Mesendoderm (in vitro differentiated cells): Measurements from ENCODE around the gene NFE2L3.
A peak's percentile ranks its signal among the peaks of the same experiment; 100 is the strongest.
"Not testable (repeated sequence)": the region's sequence is repeated elsewhere in the genome, so short reads cannot be mapped to it uniquely, and the experiment has no call there.

Experiments used
- DNase-seq: peaks from one replicate; pipeline ENCODE4 v3.0.0; 2013
- H2AK5ac ChIP-seq: 2 replicates; pipeline ENCODE4 v1.6.1; 2013; ENCODE audit warnings: low read length, inconsistent platforms
- H2BK120ac ChIP-seq: 2 replicates; pipeline ENCODE4 v1.6.1; 2013; ENCODE audit warnings: low read depth, mild to moderate bottlenecking, low read length, moderate library complexity, mixed read lengths
- H2BK15ac ChIP-seq: replicated peaks from 2 replicates; pipeline ENCODE4 v1.6.1; 2013; ENCODE audit warnings: low read depth, mild to moderate bottlenecking, moderate library complexity
- H2BK5ac ChIP-seq: 2 replicates; pipeline ENCODE4 v1.6.1; 2013; ENCODE audit warnings: low read length, inconsistent platforms
- H3K18ac ChIP-seq: 2 replicates; pipeline ENCODE4 v1.6.1; 2013; ENCODE audit warnings: mild to moderate bottlenecking, low read length, mixed read lengths
- H3K23ac ChIP-seq: one replicate; pipeline ENCODE4 v1.6.1; 2013; ENCODE audit warnings: low read length
- H3K27ac ChIP-seq: 2 replicates; pipeline ENCODE4 v1.5.1; 2013; ENCODE audit warnings: low read depth, mild to moderate bottlenecking, inconsistent platforms, low read length, moderate library complexity
- H3K27me3 ChIP-seq: 2 replicates; pipeline ENCODE4 v1.6.1; 2013; ENCODE audit warnings: low read length, control low read depth, mild to moderate bottlenecking, inconsistent platforms; ENCODE audit not compliant: insufficient read depth, poor library complexity
- H3K36me3 ChIP-seq: 2 replicates; pipeline ENCODE4 v1.6.1; 2013; ENCODE audit warnings: low read length, inconsistent platforms; ENCODE audit not compliant: control insufficient read depth, insufficient read depth
- H3K4ac ChIP-seq: one replicate; pipeline ENCODE4 v1.6.1; 2013; ENCODE audit warnings: low read depth, mild to moderate bottlenecking, low read length, moderate library complexity
- H3K4me1 ChIP-seq: 2 replicates; pipeline ENCODE4 v1.6.1; 2013; ENCODE audit warnings: low read depth, low read length, inconsistent platforms; ENCODE audit not compliant: control insufficient read depth
- H3K4me2 ChIP-seq: 2 replicates; pipeline ENCODE4 v1.6.1; 2013; ENCODE audit warnings: low read length
- H3K4me3 ChIP-seq: 2 replicates; pipeline ENCODE4 v1.5.1; 2013; ENCODE audit warnings: mild to moderate bottlenecking, low read length
- H3K56ac ChIP-seq: one replicate; pipeline ENCODE4 v1.6.1; 2013; ENCODE audit warnings: low read length
- H3K79me1 ChIP-seq: 2 replicates; pipeline ENCODE4 v1.6.1; 2013; ENCODE audit warnings: low read length, inconsistent platforms
- H3K79me2 ChIP-seq: 2 replicates; pipeline ENCODE4 v1.6.1; 2013; ENCODE audit warnings: mild to moderate bottlenecking, low read length; ENCODE audit not compliant: control insufficient read depth, insufficient read depth
- H3K9ac ChIP-seq: 2 replicates; pipeline ENCODE4 v1.6.1; 2013; ENCODE audit warnings: low read length, inconsistent platforms
- H4K5ac ChIP-seq: one replicate; pipeline ENCODE4 v1.6.1; 2013; ENCODE audit warnings: low read length
- H4K8ac ChIP-seq: one replicate; pipeline ENCODE4 v1.6.1; 2013; ENCODE audit warnings: low read depth, mild to moderate bottlenecking, control low read depth, low read length, moderate library complexity
- WGBS: extraction: QIAGEN DNeasy Blood & Tissue Kit; methylation state at CpG from one replicate; pipeline ENCODE4 v1.1.7; 2013; ENCODE audit warnings: low lambda C conversion rate, missing lambda C conversion rate; ENCODE audit not compliant: insufficient coverage; ENCODE audit errors: extremely low coverage; 5-methylcytosine and 5-hydroxymethylcytosine counted together

NFE2L3 gene

DNA sequence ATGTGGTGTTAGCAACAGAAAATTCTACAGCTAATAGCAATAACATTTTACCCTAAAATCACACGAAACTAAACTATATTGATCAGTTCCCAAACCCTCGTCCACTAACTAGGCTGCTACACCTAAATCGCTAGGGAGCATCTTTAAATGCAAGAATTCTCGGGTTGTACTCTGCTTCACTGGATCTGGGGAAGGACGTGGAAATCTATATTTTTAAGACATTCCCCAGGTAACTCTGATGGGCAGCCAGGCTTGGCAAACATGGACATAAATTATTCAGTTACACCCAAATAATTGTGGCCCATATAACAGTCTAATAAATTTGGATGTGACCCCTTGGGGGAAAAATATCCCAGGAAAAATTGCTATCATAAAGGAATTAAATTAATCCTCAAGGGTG lies 36.3 kb upstream of the NFE2L3 start:
- no peak overlapping the region for H3K4me3 ChIP-seq
- H3K4me2 ChIP-seq: no peak overlapping the region
- H3K36me3 ChIP-seq: no peaks in the 10 kb centered on the region
- H2BK120ac ChIP-seq: no peak overlapping the region
- no peak overlapping the region for H3K18ac ChIP-seq
- no peak overlapping the region for H4K5ac ChIP-seq
- H3K23ac ChIP-seq: no peak overlapping the region
- H2BK5ac ChIP-seq: no peak overlapping the region
- H3K79me2 ChIP-seq: no peaks in the 10 kb centered on the region
- H3K56ac ChIP-seq: no peak overlapping the region
- H2AK5ac ChIP-seq: no peak overlapping the region
- H3K27me3 ChIP-seq: no peaks in the 10 kb centered on the region
- no peak overlapping the region for H3K4ac ChIP-seq
- DNase-seq: no peak
- H3K9ac ChIP-seq: no peak overlapping the region
- no peaks in the 10 kb centered on the region for H3K79me1 ChIP-seq
- WGBS: no CpG with 5 or more reads among the region's 5 CpGs
- H4K8ac ChIP-seq: no peak overlapping the region
- H3K27ac ChIP-seq: no peak overlapping the region
- H3K4me1 ChIP-seq: no peaks in the 10 kb centered on the region
- no peak overlapping the region for H2BK15ac ChIP-seq

GRCh38 chr7:26117142-26117807 lies 34.7 kb upstream of the NFE2L3 start:
- Histone ChIP-seq H3K27me3 (no peaks in the 10 kb centered on the region), H3K23ac (no peak overlapping the region), H3K9ac (no peak overlapping the region), H3K79me2 (no peaks in the 10 kb centered on the region), H3K4me2 (no peak overlapping the region), H2AK5ac (no peak overlapping the region), H3K18ac (no peak overlapping the region), H2BK120ac (no peak overlapping the region), H2BK5ac (no peak overlapping the region), H3K4ac (no peak overlapping the region), H3K79me1 (no peaks in the 10 kb centered on the region), H4K8ac (no peak overlapping the region), H3K4me3 (no peak overlapping the region), H3K36me3 (no peaks in the 10 kb centered on the region), H3K56ac (no peak overlapping the region), H4K5ac (no peak overlapping the region), H2BK15ac (no peak overlapping the region), H3K27ac (no peak overlapping the region), H3K4me1 (no peaks in the 10 kb centered on the region)
- WGBS: no CpG with 5 or more reads among the region's 7 CpGs
- peak; percentile 56 for DNase-seq

- Histone ChIP-seq H3K4me2 (no peak overlapping the region), H3K23ac (no peak overlapping the region), H3K79me2 (no peaks in the 10 kb centered on the region), H3K4me3 (no peak overlapping the region), H3K36me3 (no peaks in the 10 kb centered on the region), H3K27ac (no peak overlapping the region), H2BK5ac (no peak overlapping the region), H3K4me1 (no peaks in the 10 kb centered on the region), H3K56ac (no peak overlapping the region), H3K27me3 (no peaks in the 10 kb centered on the region), H4K8ac (no peak overlapping the region), H4K5ac (no peak overlapping the region), H3K18ac (no peak overlapping the region), H3K4ac (no peak overlapping the region), H3K9ac (no peak overlapping the region), H2AK5ac (no peak overlapping the region), H3K79me1 (no peaks in the 10 kb centered on the region), H2BK15ac (no peak overlapping the region), H2BK120ac (no peak overlapping the region)
- no peak for DNase-seq
- no CpG with 5 or more reads among the region's 6 CpGs for WGBS
Observed at GRCh38 chr7:26117970-26118369, 34.0 kb upstream of the NFE2L3 start.

DNA sequence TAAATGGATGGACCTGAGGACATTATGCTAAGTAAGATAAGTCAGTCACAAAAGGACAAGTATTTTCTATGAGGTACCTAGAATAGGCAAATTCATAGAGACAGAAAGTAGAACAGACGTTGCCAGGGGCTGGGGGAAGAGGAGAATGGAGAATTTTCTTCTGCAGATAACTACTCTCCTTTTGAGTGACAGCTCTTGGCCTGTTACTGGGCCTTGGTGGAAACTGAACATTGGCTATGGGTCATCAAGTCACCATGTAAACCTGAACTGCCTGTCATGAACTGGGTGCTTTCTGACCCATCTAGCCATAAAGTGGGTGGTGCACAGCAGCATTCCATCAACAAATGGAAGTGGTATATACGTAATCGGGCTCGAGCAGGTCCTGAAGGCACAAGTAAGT lies 29.3 kb upstream of the NFE2L3 start:
- WGBS: no CpG with 5 or more reads among the region's 4 CpGs
- Histone ChIP-seq H3K23ac (no peak overlapping the region), H3K27me3 (no peaks in the 10 kb centered on the region), H3K9ac (no peak overlapping the region), H3K79me2 (no peaks in the 10 kb centered on the region), H3K79me1 (no peaks in the 10 kb centered on the region), H3K18ac (no peak overlapping the region), H3K4me1 (no peaks in the 10 kb centered on the region), H3K36me3 (no peaks in the 10 kb centered on the region), H3K56ac (no peak overlapping the region), H3K4me3 (no peak overlapping the region), H4K8ac (no peak overlapping the region), H4K5ac (no peak overlapping the region), H2BK120ac (no peak overlapping the region), H3K27ac (no peak overlapping the region), H2AK5ac (no peak overlapping the region), H2BK5ac (no peak overlapping the region), H2BK15ac (no peak overlapping the region), H3K4ac (no peak overlapping the region), H3K4me2 (no peak overlapping the region)
- DNase-seq: no peak

DNA sequence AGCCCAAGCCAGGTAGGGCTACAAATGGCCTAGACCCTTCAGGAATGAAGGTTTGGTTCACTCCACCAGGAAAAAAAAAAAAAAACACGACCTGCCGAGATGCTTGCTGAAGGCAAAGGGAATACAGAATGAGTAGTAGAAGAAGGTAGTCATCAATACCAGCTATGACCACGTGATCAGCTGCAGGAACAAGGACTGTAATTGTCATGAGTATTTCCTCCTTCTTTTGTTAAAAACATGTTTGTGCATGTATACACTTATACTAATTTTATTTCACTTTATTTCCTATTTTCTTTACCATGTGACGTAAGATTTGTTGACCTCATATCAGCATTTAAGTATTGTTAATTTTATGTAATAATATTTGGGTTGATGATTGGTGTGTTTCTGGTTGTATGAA lies 27.2 kb upstream of the NFE2L3 start:
- H2BK15ac ChIP-seq, H4K8ac ChIP-seq, H3K56ac ChIP-seq, H4K5ac ChIP-seq, H2BK120ac ChIP-seq, H3K4me1 ChIP-seq, H3K79me1 ChIP-seq, H3K4me2 ChIP-seq, H3K27ac ChIP-seq, H3K18ac ChIP-seq, H3K27me3 ChIP-seq, H3K36me3 ChIP-seq, H3K4me3 ChIP-seq, H2AK5ac ChIP-seq, H3K23ac ChIP-seq, H3K9ac ChIP-seq, H3K4ac ChIP-seq, H3K79me2 ChIP-seq, H2BK5ac ChIP-seq, DNase-seq: not testable (repeated sequence)
- no CpG with 5 or more reads among the region's 4 CpGs for WGBS

DNA sequence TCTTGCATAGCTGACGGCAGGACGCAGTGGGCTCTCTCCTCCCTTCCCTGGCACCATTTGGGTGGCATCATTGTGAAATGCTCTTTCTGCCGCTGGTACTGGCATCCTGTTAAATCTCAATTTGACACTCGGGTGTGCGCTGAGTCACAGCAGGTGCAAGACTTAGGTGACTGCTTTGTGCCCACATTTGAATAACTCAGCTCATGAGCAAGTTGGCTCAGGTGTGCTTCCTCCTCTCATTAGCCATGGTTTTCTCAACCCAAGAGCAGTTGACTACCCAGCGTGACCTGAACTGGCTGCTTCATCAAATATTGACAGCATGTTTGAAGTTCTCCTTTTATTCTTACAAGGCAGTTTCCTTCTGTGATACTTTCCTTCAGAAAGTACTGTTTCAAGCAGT lies 24.6 kb upstream of the NFE2L3 start:
- no CpG with 5 or more reads among the region's 6 CpGs for WGBS
- Histone ChIP-seq H3K27ac (no peak overlapping the region), H3K23ac (no peak overlapping the region), H3K36me3 (no peaks in the 10 kb centered on the region), H3K9ac (no peak overlapping the region), H3K18ac (no peak overlapping the region), H3K27me3 (no peaks in the 10 kb centered on the region), H3K56ac (no peak overlapping the region), H2BK15ac (no peak overlapping the region), H4K8ac (no peak overlapping the region), H2BK5ac (no peak overlapping the region), H3K79me1 (no peaks in the 10 kb centered on the region), H3K4me2 (no peak overlapping the region), H2BK120ac (no peak overlapping the region), H4K5ac (no peak overlapping the region), H3K4ac (no peak overlapping the region), H3K79me2 (no peaks in the 10 kb centered on the region), H3K4me3 (no peak overlapping the region), H3K4me1 (no peaks in the 10 kb centered on the region), H2AK5ac (no peak overlapping the region)
- DNase-seq: no peak
